Psoas muscle (tissue), 8 donors: Measurements from ENCODE around the gene ATP5F1A. TPM values are rescaled to one million over a fixed set of nuclear protein-coding genes. Genes with fewer than 3 reads are reported as not detected.
A peak's percentile ranks its signal among the peaks of the same experiment; 100 is the strongest.

Experiments
- ATAC-seq, 4 donors: fragments of 200-7000 bp; cut with Tn5 transposase; one replicate each; pipeline ENCODE4 v1.9.1; 2020; ENCODE audit warnings: moderate library complexity in 3 of 4, mild to moderate bottlenecking in 2 of 4
- DNase-seq, 2 donors: peaks; one replicate each; pipeline ENCODE4 v3.0.0-alpha.2; 2020
- H3K27ac ChIP-seq: fragments of 200-600 bp; one replicate; pipeline ENCODE4 v1.8.0; 2022
- H3K27me3 ChIP-seq, 3 donors: fragments of 200-600 bp in 1 of 3; one replicate each; pipeline versions ENCODE4 v1.6.1 to v1.8.0; 2013 to 2022; ENCODE audit warnings: low read length in 2 of 3, mild to moderate bottlenecking in 2 of 3, moderate library complexity in 1 of 3; ENCODE audit not compliant: insufficient read depth in 3 of 3
- H3K36me3 ChIP-seq, 2 donors: fragments of 200-600 bp in 1 of 2; one replicate each; pipeline versions ENCODE4 v1.6.1 to v1.8.0; 2013 to 2022; ENCODE audit warnings: low read depth in 1 of 2, mild to moderate bottlenecking in 1 of 2, moderate library complexity in 1 of 2; ENCODE audit not compliant: insufficient read depth in 1 of 2
- H3K4me1 ChIP-seq: fragments of 200-600 bp; one replicate; pipeline ENCODE4 v1.8.0; 2022
- H3K4me3 ChIP-seq: fragments of 200-600 bp; one replicate; pipeline ENCODE4 v1.8.0; 2022; ENCODE audit warnings: mild to moderate bottlenecking
- H3K9me3 ChIP-seq: fragments of 200-600 bp; one replicate; pipeline ENCODE4 v1.8.0; 2022
- WGBS, 3 donors: extraction: QIAGEN DNeasy Blood & Tissue Kit; methylation state at CpG; one replicate each; pipeline versions ENCODE4 v1.1.6 to v1.1.7; 2013; 5-methylcytosine and 5-hydroxymethylcytosine counted together
- intact Hi-C, 2 donors: fragments of 100-400 bp; cut with DNase I; formaldehyde crosslinking; loops; one replicate each; pipeline versions ENCODE4 v1.11.0 to v1.14.2; 2022
- long read RNA-seq, 2 donors: library from polyadenylated mRNA; unstranded; transcript quantifications; one replicate each; pipeline ENCODE4 v2.0.0, GENCODE V29; 2021
- polyA plus RNA-seq, 3 donors: library from polyadenylated mRNA; stranded (reverse); fragments of 200-250 nt; gene quantifications; one replicate each; pipeline ENCODE4 v1.2.3, GENCODE V29; 2013
- total RNA-seq, 4 donors: library from RNA; stranded (reverse); fragmentation: NEBNext Ultra II Directional in 2 of 4; extraction: Animal tissue kit (Norgen Biotek cat#: 25700) in 2 of 4; gene quantifications; one replicate each; pipeline versions ENCODE4 v1.2.1 to v1.2.4, GENCODE V29; 2021 to 2023
- TF ChIP-seq, protein P1 (sequence below): fragments of 200-600 bp; IDR thresholded peaks from one replicate; pipeline ENCODE4 v1.8.0; 2022; ENCODE audit warnings: antibody characterized with exemption
- donor health status: healthy with polysubstance abuse.
- donor health status: DM: no; HTN: no; CAD: no; lungs with moderate emphysema.
- donor health status: Bipolar disorder and iron deficiency.
- donor health status: healthy.
- donor health status: DM: yes; HTN: yes; CAD: no.
- donor health status: DM: no; HTN: no; CAD: no.
- donor health status: DM: no; HTN: no; CAD: no.
- donor health status: DM: yes; HTN: yes; CAD: no.

ATP5F1A gene
- total RNA-seq (1,000 to 10,000 TPM in 1 of 4 donors, 100 to 1,000 TPM in 3; 654 to 1,102 (median 753) TPM), polyA plus RNA-seq (100 to 1,000 TPM; 754 to 939 (median 892) TPM)
- long read RNA-seq, donor 1, full-length matches to known transcripts: 592 of 640 reads
- long read RNA-seq, donor 1, partial matches to known transcripts: 42 of 640 reads
- long read RNA-seq, donor 1, other reads (novel, unspliced or antisense): 6 of 640 reads
- long read RNA-seq, donor 2, full-length matches to known transcripts: 1,342 of 1,430 reads
- long read RNA-seq, donor 2, partial matches to known transcripts: 72 of 1,430 reads
- long read RNA-seq, donor 2, other reads (novel, unspliced or antisense): 16 of 1,430 reads

DNA sequence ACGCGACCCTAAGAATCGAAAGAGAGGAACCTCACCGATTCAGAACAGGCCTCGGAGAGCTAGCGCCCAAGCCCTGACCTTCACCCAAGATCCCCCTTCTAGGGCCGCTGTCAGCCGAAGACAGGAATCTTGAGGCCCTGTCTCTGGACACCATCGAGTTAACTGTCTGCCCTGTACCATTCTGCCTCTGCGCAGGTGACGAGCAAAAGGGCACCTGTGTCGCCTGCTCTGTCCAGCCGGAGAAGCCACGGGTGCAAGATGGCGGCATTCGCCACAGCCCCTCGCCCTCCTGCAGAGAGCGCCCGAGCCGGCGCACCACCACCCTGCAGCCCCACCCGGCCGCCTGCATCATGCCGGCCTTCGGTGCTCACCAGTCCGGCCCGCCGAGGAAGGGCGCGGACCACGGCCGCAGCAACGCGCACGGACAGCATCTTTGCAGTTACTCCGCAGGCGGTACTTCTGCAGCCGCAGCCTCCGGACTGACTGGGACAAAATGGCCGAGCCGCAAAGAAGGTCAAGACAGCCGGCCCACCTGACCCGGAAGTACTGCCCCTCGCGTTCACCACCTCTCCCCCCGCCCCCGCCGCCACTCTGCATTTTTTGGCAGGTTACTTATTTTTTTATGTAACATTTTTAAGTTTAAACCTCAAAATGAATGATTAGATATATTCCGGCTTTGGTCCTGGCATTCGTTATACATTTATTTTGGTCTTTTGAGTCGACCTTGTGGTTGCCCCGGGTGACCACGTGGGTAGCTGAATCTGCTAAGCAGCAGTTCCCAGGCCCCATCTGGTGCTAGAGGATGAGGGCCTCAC, at the start of gene ATP5F1A:
ATP5F1A (minus strand) TSS at position 496 of the 815 bp plus-strand sequence; CDS start at position 431, 65 bp downstream.
- peaks cover 34% of the 10 kb centered on the region for H3K4me1 ChIP-seq
- TF ChIP-seq, protein P1, sequence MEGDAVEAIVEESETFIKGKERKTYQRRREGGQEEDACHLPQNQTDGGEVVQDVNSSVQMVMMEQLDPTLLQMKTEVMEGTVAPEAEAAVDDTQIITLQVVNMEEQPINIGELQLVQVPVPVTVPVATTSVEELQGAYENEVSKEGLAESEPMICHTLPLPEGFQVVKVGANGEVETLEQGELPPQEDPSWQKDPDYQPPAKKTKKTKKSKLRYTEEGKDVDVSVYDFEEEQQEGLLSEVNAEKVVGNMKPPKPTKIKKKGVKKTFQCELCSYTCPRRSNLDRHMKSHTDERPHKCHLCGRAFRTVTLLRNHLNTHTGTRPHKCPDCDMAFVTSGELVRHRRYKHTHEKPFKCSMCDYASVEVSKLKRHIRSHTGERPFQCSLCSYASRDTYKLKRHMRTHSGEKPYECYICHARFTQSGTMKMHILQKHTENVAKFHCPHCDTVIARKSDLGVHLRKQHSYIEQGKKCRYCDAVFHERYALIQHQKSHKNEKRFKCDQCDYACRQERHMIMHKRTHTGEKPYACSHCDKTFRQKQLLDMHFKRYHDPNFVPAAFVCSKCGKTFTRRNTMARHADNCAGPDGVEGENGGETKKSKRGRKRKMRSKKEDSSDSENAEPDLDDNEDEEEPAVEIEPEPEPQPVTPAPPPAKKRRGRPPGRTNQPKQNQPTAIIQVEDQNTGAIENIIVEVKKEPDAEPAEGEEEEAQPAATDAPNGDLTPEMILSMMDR: no peak

DNA sequence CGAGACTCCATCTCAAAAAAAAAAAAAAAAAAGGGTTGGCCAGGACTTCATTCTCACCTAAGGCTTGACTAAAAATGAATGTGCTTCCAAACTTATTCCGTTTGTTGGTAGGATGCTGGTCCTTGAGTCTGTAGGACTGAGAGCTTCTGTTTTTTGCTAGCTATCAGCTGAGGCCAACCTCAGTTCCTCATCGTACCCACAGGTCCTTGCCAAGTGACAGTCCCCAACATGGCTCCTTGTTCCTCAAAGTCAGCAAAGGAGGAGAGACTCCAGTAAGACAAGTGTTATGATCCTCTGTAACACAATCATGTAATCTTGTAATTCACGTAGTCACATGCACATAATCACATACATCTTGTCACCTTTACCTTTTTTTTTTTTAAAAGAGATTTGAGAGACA, 43.1 kb upstream of the ATP5F1A start:
- ATAC-seq (no peak), DNase-seq (no peak)
- Histone ChIP-seq H3K9me3 (no peaks in the 10 kb centered on the region), H3K36me3 (no peaks in the 10 kb centered on the region), H3K27ac (no peak overlapping the region), H3K4me3 (no peak overlapping the region), H3K27me3 (no peaks in the 10 kb centered on the region), H3K4me1 (peaks cover under 1% of the 10 kb centered on the region)
- WGBS, 3 donors: 91 to 98% (median 91%) methylated on average over 3 to 4 of the region's 4 CpGs
- intact Hi-C loops: loop anchor here in 1 of 2 donors (10.0 kb wide), 1 partner anchor 374 kb away; no protein-coding TSS in a partner anchor
- TF ChIP-seq, protein P1: no peak

More for the DNA sequence above, at the start of gene ATP5F1A:
- intact Hi-C loops: no loop called here
- peak within 1 kb of the TSS; percentile 91 for H3K27ac ChIP-seq
- ATAC-seq: peak; percentile 88 to 95 (median 92)
- peaks cover 0 to 20% of the 10 kb centered on the region in 2 donors for H3K36me3 ChIP-seq
- no peaks in the 10 kb centered on the region for H3K27me3 ChIP-seq
- DNase-seq: peak; percentile 84 to 93
- 0% methylated on average over 52 to 53 of the region's 53 CpGs for WGBS, 3 donors
- H3K4me3 ChIP-seq: peak within 1 kb of the TSS; percentile 90
- no peaks in the 10 kb centered on the region for H3K9me3 ChIP-seq

DNA sequence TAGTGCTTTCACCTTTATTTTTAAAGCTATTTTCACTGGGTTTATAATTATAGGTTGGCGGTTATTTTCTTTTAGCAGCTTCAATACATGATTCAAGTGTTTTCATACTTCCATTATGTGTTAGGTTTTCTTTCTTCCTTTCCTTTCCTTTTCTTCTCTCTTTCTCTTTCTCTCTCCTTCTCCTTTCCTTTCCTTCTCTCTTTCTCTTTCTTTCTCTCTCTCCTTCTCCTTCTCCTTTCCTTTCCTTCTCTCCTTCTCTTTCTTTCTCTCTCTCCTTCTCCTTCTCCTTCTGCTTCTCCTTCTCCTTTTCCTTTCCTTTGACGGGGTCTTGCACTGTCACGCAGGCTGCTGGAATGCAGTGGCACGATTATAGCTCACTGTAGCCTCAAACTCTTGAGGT, 42.1 kb upstream of the ATP5F1A start:
- H3K4me1 ChIP-seq: peaks cover 8% of the 10 kb centered on the region
- ATAC-seq (no peak), DNase-seq (no peak)
- no peak overlapping the region for H3K27ac ChIP-seq
- no peaks in the 10 kb centered on the region for H3K9me3 ChIP-seq
- no peaks in the 10 kb centered on the region for H3K36me3 ChIP-seq
- intact Hi-C loops: loop anchor here in 1 of 2 donors (10.0 kb wide), 1 partner anchor 375 kb away; no protein-coding TSS in a partner anchor
- H3K4me3 ChIP-seq: no peak overlapping the region
- 96 to 97% (median 97%) methylated on average over 4 of the region's 4 CpGs for WGBS, 3 donors
- TF ChIP-seq, protein P1: no peak
- H3K27me3 ChIP-seq: no peaks in the 10 kb centered on the region

DNA sequence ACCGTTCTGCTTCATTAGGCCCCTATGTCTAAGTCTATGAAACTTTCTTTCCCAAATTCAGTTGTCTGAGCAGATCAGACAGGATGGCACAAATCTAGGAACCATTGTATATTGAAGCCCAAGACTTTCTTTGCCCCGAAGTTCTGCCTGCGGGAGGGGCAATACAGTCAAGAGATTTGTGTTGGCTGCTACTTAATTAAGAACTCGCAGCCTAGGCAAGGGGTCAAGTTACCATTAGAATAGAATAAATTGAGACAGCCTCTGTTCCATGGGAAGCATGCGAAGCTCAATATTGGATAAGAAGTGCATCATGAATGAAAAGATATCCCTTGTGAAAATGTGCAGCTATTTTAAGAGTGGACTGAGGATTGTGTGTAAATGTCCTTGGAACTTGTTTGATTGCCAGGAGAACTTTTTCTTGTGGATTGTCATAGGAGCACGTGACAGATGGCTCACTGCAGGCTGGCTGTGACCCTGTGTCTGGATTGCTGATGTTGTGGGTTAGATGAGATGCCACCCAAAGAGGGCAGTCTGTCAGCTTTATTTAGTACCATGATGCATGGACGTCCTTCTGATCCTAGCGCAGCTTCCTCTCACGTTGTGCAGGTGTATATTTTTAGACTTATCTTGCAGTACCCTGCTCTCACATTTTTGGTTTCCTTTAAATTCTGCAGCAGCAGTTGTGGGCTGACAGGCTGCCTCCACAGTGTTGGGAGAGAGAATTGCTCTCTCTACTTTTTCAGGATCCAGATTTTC, 37.0 kb upstream of the ATP5F1A start:
- H3K27me3 ChIP-seq: no peaks in the 10 kb centered on the region
- 21 to 29% (median 22%) methylated on average over 9 of the region's 9 CpGs for WGBS, 3 donors
- ATAC-seq (peak; percentile 99), DNase-seq (peak; percentile 35 to 82)
- peaks cover 8% of the 10 kb centered on the region for H3K4me1 ChIP-seq
- intact Hi-C loops: no loop called here
- peak overlapping the region; percentile 85 for H3K27ac ChIP-seq
- no peaks in the 10 kb centered on the region for H3K36me3 ChIP-seq
- TF ChIP-seq, protein P1: no peak
- H3K9me3 ChIP-seq: no peaks in the 10 kb centered on the region
- H3K4me3 ChIP-seq: peak overlapping the region; percentile 5
